GM19238 (cell line): ENCODE data around the gene ATP8A2.

ENCODE experiments used
- DNase-seq: peaks from one replicate; pipeline ENCODE4 v3.0.0; 2011; ENCODE audit warnings: low spot score; ENCODE audit not compliant: insufficient read length

Gene ATP8A2

DNA sequence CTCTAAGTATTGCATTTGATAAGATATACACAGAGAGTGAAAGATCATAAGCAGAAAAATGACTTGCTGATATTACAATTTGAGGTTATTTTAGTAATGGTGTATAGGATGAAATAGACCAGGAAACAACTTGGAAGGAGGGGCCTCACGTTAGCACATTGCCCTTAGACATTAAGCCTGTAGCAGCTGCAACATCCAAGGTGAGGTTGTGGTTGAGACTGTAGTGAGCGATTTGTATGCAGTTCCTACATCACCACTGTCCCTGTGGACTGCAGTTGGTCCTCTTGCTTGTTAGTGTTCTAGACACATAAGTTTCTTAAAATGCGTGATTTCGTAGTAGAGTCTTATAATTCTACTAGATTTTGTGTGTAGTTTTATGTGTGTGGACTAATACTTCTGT lies 311.3 kb downstream of the ATP8A2 start:
- DNase-seq: no peak

DNA sequence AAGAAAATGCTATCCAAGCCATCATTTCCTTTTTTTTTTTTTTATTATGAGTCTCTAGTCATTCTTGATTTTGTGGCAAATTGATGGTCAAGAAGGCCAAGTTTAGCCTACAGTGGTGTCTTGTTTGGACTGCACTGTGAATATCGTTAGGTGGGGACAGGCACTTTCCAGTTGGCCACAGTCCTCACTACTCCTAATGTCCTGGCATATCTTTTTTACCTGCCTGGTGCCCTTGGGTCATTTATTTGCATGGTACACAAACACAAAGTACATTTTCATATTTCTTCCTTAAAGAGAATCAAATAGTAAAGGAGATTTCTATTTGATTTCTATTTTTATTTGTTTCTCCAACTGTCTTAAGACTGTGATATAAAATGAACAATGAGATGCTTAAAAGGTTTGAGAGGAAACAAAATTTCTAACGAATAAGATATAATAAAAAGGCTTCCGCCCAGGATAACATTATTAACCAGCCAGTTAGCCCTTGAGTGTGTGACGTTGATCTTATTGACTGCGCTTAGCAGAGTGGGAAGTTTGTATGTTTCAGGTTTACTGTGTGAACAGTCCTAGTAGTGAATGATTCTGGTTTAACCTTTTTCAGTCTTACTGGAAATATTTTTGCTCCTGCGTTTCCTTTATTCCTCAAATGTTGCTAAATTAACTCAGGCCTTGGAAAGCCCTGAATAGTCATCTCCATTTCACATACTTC lies 312.0 kb downstream of the ATP8A2 start:
- no peak for DNase-seq

DNA sequence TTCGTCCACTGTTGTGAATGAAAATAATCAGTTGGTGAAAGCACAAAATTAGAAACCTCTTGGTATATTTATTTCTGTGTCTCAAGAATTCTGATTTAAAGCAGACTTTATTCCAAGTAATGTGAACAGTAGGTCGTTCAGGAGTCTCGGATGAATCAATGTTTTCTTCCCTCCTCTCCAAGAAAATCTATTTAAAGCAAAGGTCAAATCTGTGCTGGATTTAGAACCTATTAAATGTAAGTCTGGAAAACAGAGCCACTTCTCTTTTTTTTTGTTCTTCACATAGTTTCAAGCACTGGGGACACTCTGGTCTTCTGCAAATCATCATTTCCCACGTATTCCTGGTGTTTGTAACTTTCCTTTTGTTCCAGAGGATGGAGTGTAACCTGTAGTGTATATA lies 312.7 kb downstream of the ATP8A2 start:
- no peak for DNase-seq

DNA sequence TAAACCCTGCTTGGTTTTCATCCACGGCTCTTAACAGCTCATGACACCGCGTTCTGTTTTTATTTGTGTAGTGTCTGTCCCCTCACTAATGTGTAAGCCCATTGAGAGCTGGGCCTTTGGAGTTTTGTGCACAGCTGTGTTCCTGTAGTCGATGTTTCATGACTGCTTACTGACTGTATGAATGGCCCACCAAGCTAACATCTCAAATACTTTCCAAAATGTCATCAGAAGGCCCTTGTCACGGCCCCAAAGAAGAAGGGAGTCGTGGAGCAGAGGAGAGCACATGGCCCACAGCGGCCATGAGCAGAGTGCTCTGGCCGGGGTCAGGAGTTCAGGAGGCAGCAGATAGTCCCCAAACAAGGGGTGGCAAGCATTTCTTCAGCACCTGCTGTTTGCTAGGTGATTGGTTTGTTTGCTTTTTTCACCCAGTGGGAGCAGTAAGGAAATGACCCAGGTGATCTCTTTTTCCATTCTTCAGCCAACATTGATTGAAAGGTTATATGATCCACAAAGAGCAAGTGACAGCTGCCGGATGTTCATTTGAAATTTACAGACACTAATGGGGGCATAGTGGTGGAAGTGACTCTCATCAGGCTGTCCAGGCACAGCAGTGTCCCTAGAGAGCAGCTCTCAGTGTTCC lies 315.2 kb downstream of the ATP8A2 start:
- DNase-seq: no peak

DNA sequence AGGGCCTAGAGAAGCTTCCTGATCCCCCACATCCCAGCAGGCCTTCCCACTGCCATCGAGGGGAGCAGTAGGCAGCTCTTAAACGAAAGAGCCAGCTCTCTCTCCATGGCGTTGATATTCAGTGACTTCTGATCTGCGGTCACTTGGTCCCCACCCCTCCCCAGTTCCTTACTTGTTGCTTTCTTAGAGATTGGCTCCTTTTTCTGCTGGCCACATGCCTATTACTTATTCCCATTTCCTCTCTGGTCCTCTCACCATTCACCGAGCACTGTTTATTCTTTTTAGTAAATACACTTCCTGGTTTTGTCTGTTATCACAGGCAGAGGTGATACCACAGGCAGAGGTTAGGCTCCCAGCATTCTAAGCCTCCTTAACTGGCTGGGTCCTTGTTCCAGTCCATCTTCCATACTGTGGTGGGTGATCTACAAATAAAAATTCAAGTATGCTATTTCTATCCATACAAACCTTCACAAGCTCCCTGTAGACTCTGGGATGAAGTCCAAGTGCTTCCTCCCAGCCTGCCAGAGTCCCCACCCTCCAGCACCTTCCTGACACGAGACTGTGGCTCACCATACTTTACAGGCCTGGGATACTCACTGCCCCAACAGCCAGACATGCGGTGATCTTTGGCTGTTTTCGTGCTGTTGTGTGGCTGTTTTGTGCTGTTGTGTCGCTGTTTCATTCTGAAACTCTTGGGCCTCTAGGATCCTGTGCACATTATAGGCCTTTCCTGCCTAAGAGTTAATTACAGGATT lies 315.9 kb downstream of the ATP8A2 start:
- DNase-seq: no peak

DNA sequence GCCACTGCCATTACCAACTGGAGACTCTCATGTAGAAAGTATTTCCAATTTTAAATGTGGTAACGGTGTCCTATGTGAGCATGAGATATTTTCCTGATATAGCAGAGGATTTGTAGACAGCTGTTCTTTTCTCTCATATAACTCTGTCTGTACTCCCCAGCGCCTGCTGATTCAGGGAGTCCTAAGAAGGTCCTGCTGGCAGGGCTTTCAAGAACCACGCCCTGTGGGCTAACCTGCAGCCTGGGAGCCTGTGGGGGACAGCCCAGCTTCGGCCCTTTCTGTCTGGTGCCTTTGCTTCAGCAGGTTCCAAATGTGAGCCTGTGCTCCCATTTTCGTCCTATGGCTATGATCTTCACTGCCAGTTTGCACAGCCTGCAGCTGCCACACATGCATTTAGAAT lies 316.8 kb downstream of the ATP8A2 start:
- no peak for DNase-seq

DNA sequence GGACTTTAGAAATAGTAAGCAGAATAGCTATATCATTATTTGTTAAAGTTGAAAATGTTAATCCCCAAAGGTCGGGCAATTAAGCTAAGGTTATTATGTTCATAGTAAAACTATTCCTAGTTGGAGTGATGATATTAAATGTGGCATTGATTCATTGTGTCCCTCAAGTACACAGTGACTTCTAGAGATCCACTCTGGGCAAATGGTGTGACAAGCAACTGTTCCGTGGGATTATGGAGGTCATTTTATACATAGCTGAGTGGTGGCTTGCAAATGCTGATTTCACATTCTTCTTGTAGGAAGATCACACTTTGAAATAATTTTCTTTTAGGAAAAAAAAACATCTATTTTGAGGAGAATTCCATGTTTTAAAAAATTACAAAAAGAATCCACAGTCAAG lies 317.8 kb downstream of the ATP8A2 start:
- DNase-seq: no peak

DNA sequence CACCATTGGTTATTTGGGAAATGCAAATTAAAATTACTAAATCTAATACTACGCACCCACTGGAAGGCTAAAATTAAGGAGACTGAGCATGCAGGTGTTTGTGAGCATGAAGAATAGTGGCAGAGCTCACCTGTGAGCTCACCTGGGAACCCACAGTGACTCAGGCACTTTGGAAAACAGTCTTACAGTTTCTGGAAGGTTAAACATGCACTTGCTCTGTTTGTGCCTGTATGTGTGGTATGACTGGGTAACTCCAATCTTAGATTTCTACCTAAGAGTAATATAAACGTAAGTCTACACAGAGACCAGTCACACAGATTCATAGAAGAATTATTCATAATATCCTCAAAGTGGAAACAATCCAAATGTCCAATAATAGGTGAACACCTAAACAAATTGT lies 318.8 kb downstream of the ATP8A2 start:
- no peak for DNase-seq

DNA sequence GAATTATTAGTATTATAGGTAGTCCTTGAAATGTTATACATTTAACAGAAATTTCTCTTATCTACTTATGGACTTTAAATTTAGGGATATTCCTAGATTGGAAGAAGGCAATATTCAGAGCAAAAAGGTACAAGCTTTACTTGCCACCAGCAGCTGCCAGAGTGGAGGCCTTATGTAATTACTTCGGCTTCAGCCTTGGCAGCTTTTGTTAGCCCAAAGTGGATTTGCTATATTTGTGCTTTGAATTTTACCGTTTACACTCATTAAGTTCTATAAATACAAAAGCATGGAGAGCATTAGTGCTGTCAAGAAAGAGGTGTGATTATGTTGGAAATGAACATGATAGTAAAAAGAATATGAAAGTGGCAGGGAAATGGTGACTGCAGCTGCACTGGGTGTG lies 319.9 kb downstream of the ATP8A2 start:
- DNase-seq: no peak

DNA sequence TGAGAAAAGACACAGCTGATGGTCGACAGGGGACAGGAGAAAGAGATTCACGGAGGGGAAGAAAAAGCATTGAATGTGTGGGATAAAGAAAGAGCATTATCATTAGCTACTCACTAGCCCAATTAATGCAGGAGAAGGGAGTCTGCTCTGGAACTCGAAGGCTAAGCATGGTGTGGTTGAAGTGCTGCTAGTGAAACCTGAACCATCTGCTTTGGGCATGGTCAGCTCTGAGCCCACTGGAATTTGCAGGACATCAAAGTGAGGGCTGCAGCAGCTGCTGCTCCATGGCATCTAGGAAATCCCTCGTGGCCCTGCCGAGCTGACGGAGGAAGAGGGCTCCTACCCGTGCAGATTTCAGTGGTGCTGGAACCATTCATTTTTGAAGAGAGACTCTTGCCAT lies 320.3 kb downstream of the ATP8A2 start:
- no peak for DNase-seq

DNA sequence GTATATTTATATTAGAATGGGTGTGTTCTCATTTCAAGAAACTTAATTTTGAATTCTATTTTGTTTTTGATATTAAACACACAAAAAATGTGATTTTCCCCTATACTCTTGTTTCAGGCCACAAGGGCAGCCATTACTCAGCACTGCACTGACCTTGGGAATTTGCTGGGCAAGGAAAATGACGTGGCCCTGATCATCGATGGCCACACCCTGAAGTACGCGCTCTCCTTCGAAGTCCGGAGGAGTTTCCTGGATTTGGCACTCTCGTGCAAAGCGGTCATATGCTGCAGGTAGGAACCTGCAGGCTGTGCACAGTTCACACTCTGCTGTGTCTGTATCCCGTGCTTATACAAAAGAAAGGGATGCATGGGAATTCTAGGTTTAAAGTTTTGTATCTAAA lies 327.3 kb downstream of the ATP8A2 start:
- no peak for DNase-seq

DNA sequence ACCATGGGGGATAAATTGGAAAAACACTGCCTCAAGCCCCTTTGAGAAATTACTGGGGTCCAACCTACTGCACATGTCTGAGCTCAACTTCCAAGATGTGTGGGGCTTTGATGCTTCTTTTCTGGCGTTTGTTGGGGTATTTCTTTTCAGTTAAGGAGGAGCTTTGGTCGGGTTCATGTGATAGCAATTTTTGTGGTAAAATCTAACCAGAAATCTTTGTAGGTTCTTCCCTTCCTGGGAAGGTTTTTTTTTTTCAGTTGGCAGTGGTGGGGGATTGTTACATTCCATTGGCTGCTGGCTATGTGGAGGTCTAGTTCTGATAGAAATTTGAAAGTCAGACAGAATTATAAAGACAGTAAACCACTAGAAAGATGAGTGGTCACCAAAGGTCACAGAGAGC lies 327.8 kb downstream of the ATP8A2 start:
- DNase-seq: no peak

DNA sequence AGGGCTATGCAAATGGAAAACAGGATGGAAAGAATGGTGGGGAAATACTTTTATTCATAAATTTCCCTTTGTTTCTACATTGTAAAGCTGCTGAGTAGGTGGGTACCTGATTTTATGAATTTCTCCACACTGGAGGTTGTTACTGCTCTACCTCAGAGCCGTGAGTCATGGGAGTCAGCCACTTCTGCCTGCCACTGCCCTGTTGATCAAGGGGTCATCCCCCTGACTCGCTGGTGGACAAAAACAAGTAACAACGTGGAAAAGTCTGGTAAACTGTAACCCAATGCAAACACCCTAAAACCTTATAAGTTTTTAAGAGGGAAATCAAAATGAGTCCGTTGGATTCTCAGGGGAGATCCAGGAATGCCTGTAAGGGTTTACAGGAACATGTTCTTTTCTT lies 329.5 kb downstream of the ATP8A2 start:
- DNase-seq: no peak

DNA sequence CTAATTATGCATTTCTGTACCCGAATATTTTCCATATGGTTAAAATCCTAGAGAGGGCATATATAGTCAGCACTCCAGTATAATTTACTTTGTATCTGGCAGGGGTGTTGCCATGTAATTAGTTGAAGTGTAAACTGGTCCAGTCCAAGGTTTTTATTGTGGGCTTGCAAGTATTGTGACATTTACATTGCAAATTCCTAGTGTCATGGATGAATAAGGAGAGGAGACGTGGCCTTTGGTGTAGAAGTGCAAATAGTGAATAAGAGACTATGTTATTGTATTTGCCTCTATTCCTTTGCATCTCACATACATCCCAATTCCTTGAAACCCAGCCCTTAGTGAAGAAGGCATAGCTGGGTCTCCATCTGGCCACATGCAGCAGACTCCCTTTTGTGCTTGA lies 330.6 kb downstream of the ATP8A2 start:
- no peak for DNase-seq

DNA sequence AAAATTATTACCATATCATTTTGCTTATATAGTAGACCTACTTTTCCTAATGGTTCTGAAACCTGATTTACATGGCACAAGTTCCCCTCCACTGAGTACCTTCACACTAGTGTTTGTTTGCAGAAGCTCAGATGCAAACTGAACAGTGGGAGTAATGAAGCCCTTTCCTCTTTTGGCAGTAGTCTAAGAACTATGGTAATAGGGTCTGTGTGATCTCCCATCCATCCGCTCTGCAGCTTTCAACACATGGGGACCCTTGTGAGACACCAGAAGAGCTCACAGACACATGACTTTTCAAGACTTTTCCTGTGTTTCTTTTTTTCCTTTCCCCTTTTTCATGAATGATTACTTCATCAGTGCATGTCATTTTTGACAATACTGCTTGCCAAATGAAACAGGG lies 336.0 kb downstream of the ATP8A2 start:
- no peak for DNase-seq

DNA sequence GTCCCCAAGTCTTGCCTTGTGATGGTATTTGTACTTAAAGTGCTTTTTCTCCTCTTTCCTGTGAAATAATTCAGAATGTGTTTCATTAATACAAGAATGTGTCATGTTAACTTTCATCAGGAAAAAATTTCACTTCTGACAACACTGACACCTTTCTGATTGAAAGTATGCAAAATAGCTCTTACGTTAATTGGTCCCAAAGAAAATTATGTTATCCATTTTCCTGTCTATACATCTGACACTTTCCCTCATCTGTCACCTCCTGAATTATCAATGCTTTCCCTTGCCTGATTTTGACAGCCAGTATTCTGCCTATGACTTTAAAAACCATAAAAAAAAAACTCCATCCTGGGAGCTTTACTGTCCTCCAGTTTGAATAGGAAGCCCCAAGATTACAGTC lies 336.5 kb downstream of the ATP8A2 start:
- no peak for DNase-seq

DNA sequence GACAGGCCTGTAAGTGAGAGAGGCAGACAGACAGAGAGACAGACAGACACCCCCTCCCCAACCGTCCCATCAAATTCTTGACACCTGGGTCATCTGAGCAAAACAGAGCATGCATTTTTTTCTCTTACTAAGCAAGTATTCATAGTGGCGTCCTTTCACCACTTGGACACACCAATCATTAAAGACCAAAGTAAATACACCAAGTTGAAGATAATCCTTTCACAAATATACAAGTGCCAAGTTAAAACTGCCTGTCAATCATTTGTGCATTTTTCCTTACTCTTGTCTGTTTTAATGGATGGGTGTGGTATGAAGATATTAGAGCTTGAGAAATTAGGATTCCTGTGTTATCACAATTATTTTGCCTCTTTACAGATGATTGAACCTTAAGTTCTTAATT lies 337.3 kb downstream of the ATP8A2 start:
- no peak for DNase-seq

DNA sequence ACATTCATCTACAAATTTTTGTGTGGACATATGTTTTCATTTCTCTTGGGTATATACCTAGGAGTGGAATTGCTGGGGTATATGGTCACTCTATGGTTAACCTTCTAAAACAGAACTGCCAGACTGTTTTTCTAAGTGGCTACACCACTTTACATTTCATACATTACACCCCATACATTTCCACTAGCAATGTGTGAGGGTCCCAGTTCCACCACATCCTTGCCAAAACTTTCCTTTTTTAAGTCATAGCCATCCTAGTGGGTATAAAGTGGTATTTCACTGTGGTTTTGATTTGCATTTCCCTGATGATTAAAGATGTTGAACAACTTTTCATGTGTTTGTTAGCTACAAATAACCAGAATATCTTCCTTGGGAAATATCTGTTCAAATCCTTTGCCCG lies 344.0 kb downstream of the ATP8A2 start:
- DNase-seq: no peak

DNA sequence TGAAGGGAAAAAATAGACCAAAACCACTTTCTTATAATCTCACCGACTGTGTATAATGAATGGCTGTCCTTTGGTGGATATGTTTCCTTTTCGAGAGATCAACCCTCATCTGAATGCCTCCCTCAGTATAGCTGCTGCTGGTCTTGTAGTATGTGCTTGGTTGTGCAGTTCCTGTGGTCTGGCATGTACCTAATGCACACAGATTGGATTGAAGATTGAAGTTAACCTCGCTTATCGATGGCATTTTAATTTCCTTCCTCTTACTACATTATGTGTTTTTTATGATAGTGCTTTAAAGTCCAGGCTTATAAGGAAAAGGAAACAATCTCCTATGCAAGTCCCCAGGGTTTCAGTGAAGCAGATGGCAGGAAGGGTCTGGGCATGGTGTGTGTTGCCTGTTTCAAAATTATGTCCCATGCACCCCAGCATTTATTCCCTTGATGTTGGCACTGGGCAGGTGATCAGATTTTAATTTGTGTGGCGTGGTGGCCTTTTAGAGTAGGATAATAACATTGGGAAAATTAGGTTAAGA lies 346.0 kb downstream of the ATP8A2 start:
- DNase-seq: no peak

DNA sequence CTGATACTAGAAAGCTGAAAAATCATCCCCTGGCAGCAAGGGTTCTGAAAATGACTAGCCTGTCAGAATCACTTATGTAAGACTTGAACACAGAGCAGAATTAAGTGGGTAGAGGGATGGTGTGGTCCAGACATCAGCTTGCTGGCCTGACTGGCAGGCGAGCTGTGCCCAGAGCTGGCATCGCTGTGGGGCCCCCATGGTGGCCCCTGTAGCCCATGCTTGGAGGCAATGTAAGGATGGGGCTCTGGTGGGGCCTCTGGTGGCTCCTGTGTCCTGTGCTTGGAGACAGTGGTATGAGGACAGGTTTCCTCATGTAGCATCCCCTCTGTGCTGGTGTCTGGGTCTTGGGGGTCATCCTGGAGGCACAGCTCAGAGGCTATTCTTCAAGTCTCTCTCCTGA lies 347.9 kb downstream of the ATP8A2 start:
- DNase-seq: no peak

DNA sequence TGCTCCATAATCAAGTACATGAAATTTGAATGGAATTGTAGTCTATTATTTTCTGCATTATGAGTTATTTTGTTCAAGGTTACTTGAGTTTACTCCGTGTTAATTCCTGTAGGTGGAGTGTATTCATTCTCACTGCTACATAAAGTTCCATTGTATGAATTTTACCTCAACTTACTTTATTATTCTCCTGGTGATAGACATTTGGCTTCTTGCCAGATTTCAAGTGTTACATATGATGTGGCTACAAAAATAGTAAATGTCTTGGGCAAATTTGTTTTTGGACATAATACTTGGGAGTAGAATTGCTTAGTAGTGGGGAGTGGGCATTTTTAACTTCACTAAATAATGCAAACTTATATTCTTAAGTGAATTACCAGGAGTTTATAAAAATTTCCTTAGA lies 351.1 kb downstream of the ATP8A2 start:
- DNase-seq: no peak

DNA sequence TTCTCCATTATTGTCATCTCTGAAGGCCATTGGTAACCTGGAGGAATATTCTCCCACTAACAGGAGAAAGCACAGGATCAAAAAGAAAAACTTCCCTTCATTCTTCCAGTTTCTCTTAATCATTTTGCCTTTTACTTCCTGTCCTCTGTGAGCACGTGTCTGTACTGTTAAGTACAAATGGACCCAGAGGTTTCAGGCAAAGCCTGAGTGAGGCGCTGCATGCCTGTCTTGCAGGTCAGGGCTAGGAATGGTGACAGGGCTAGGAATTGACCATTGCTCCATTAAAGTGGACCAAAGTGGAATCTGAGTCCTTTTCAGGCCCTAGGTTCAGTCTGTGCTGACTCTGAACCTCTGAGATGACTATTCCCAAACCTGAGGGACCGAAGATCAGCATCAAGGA lies 353.3 kb downstream of the ATP8A2 start:
- no peak for DNase-seq

DNA sequence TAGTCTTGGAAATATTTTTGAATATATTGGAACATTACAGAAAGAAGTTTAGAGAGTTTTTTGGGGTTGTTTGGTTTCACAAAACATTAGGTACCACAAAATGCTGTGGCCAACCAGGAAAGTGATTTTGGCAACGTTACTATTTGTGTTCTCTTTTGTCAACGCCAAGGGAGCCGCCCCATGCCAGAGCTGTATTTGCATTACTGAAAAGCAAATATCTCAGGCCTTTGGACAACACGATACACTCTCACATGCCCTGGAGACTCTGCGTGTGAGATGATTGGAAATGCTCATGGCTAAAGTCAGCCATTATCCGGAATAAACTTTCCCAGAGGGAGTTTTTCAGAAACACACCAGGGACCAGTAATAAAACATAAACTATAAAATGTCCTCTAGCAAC lies 355.5 kb downstream of the ATP8A2 start:
- no peak for DNase-seq
